MM.1S (cell line): ENCODE data around the gene PPP1CA.

Experiments used
- EZH2 ChIP-seq: fragments of 300-600 bp; sonication (generic); optimal IDR thresholded peaks from 2 replicates; pipeline ENCODE3; 2017; ENCODE audit warnings: low read depth, mild to moderate bottlenecking, antibody characterized with exemption, low read length, mixed read lengths
- EZH2phosphoT487 ChIP-seq: fragments of 300-600 bp; sonication (generic); IDR thresholded peaks from 2 replicates; pipeline ENCODE4 v1.6.1; 2018; ENCODE audit warnings: antibody characterized with exemption, low read length
- TF ChIP-seq, protein P1 (sequence below): fragments of 300-600 bp; sonication (generic); IDR thresholded peaks from 2 replicates; pipeline ENCODE4 v1.5.1; 2016; ENCODE audit warnings: antibody characterized with exemption, low read length, mixed read lengths

DNA sequence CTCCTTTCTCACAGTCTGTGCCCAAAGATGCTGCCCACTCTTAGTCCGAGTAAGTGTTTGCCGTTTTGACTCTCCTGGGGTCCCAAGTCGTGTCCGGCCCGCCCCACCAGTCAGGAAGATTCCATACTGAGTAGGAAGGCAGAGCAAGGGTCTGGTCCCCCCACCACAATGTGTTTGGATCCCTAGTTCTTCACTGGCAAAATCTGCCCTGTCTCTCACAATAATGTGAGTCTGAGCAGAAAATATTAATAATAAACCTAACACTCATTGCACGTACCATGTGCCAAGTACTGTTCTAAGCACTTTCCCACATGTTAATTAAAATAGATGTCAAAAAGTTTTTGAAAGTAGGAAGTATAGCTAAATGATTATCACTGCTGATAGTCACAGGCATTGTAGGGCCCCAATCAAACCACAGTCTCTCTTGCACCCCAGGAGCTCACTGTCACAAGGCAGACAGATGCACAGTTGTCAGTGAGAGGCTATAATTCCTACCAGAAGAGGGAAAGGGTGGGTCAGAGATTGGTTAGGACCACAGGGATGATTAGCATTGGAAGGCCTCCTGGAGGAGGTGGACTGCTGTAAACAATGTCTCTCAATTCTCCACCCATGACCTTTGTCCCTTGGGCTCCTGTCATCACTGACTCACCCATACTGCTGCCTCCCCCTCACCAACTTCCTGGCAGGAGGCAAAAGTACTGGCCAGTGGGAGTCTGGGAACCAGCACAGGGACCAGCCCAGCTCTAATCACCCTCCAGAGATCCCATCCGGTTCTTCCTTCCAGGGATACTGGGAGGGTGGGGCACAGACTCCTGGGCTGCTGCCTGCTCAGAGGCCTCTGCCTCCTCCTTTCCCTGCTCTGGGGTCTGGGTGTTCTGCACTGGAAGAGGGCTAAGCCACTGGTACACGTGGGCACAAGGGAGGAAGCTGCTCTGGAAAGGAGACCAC, 47.3 kb downstream of the PPP1CA start:
- TF ChIP-seq, protein P1, sequence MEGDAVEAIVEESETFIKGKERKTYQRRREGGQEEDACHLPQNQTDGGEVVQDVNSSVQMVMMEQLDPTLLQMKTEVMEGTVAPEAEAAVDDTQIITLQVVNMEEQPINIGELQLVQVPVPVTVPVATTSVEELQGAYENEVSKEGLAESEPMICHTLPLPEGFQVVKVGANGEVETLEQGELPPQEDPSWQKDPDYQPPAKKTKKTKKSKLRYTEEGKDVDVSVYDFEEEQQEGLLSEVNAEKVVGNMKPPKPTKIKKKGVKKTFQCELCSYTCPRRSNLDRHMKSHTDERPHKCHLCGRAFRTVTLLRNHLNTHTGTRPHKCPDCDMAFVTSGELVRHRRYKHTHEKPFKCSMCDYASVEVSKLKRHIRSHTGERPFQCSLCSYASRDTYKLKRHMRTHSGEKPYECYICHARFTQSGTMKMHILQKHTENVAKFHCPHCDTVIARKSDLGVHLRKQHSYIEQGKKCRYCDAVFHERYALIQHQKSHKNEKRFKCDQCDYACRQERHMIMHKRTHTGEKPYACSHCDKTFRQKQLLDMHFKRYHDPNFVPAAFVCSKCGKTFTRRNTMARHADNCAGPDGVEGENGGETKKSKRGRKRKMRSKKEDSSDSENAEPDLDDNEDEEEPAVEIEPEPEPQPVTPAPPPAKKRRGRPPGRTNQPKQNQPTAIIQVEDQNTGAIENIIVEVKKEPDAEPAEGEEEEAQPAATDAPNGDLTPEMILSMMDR = no peak
- no peak for TF ChIP-seq EZH2phosphoT487
- TF ChIP-seq EZH2 = no peak
